ENCODE data around the gene CIDEB.

CIDEB gene

DNA sequence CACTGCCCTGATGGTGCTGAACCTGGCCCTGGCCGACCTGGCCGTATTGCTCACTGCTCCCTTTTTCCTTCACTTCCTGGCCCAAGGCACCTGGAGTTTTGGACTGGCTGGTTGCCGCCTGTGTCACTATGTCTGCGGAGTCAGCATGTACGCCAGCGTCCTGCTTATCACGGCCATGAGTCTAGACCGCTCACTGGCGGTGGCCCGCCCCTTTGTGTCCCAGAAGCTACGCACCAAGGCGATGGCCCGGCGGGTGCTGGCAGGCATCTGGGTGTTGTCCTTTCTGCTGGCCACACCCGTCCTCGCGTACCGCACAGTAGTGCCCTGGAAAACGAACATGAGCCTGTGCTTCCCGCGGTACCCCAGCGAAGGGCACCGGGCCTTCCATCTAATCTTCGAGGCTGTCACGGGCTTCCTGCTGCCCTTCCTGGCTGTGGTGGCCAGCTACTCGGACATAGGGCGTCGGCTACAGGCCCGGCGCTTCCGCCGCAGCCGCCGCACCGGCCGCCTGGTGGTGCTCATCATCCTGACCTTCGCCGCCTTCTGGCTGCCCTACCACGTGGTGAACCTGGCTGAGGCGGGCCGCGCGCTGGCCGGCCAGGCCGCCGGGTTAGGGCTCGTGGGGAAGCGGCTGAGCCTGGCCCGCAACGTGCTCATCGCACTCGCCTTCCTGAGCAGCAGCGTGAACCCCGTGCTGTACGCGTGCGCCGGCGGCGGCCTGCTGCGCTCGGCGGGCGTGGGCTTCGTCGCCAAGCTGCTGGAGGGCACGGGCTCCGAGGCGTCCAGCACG is 8.2 kb upstream of the CIDEB start:
- TF ChIP-seq, protein P1, sequence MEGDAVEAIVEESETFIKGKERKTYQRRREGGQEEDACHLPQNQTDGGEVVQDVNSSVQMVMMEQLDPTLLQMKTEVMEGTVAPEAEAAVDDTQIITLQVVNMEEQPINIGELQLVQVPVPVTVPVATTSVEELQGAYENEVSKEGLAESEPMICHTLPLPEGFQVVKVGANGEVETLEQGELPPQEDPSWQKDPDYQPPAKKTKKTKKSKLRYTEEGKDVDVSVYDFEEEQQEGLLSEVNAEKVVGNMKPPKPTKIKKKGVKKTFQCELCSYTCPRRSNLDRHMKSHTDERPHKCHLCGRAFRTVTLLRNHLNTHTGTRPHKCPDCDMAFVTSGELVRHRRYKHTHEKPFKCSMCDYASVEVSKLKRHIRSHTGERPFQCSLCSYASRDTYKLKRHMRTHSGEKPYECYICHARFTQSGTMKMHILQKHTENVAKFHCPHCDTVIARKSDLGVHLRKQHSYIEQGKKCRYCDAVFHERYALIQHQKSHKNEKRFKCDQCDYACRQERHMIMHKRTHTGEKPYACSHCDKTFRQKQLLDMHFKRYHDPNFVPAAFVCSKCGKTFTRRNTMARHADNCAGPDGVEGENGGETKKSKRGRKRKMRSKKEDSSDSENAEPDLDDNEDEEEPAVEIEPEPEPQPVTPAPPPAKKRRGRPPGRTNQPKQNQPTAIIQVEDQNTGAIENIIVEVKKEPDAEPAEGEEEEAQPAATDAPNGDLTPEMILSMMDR (IDR thresholded peaks at IDR 0.05; ENCODE audit: low read depth, low read length): no peak
- DNase-seq (ENCODE audit: extremely low read depth, low read depth): no peak

DNA sequence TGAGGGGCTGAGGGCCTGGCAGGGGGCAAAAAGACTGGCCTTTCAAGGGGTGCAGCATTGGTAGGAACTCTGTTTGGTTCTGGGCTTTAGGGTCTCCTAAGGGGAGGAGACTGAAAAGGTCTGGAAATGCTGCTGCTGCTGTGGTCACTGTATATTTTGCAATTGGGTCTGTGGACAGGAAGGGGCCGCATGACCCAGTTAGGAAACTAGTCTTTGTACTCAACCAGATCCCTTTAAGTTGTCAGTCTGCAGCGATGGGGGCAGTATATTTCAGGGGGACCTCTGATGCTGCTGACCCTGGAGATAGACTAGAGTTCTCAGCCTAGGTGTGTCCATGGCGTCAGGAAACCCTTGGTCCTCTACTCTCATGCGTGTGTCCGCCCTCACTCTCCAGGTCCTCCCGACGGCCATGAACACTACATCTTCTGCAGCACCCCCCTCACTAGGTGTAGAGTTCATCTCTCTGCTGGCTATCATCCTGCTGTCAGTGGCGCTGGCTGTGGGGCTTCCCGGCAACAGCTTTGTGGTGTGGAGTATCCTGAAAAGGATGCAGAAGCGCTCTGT is 7.5 kb upstream of the CIDEB start:
- TF ChIP-seq, protein P1 (IDR thresholded peaks at IDR 0.05; ENCODE audit: low read depth, low read length): no peak
- no peak for DNase-seq (ENCODE audit: extremely low read depth, low read depth)

DNA sequence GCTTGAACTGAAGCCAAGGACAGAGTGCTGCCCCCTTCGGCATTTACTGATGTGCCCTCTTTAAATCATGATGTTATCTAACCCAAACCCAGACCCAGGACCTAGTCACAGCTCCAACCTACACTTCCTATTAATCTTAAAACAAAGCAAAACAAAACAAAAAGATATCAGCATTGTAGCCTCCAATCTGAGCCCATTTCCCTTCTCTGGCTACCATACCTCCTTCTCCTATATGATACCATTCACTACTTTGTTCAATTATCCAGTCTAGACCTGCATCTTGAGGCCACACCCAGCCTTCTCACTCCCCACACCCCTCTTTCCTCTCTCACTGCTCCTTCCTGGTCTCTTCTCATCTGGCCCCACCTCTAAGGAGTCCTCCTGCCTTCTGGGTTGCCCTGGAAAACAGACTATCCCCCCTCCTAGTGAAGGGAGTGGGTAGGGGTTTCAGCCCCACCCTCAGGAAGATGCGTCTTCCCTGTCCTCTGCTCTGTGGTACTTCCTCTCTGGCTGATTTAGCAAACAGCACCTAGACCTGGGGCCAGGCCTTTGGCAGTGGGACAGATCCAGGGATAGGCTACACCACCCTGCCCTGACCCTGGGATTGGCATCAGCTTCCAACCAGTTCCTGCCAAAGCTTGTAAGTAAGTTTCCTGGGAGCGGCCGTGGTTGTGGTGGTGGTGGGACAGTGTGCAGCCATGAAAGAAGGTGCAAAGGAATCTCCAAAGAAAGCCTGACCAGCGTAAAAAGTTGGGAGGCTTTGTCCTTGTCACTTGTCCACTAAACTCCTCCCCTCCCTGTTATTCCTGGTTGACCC is 6.8 kb upstream of the CIDEB start:
- TF ChIP-seq, protein P1 (IDR thresholded peaks at IDR 0.05; ENCODE audit: low read depth, low read length): no peak
- no peak for DNase-seq (ENCODE audit: extremely low read depth, low read depth)

DNA sequence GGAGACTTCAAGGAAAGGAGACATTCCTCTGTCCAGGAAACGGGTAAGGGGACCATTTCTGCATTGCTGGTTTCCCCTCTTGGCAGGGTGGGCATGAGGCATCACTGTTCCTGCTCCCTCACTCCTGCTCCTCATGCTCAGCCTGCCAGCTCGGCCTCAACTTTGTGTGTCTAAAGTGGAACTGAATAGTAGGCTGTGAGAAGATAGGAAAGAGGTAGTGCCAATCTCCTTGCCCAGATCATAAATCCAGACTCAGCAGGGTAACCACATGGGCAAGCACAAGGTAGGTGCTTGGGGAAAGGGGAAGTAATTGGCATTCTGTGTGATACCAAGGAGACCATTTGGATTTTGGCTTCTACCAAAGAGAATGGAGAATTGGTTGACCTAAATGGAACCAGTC is 6.1 kb upstream of the CIDEB start:
- no peak for DNase-seq (ENCODE audit: extremely low read depth, low read depth)
- TF ChIP-seq, protein P1 (IDR thresholded peaks at IDR 0.05; ENCODE audit: low read depth, low read length): no peak

DNA sequence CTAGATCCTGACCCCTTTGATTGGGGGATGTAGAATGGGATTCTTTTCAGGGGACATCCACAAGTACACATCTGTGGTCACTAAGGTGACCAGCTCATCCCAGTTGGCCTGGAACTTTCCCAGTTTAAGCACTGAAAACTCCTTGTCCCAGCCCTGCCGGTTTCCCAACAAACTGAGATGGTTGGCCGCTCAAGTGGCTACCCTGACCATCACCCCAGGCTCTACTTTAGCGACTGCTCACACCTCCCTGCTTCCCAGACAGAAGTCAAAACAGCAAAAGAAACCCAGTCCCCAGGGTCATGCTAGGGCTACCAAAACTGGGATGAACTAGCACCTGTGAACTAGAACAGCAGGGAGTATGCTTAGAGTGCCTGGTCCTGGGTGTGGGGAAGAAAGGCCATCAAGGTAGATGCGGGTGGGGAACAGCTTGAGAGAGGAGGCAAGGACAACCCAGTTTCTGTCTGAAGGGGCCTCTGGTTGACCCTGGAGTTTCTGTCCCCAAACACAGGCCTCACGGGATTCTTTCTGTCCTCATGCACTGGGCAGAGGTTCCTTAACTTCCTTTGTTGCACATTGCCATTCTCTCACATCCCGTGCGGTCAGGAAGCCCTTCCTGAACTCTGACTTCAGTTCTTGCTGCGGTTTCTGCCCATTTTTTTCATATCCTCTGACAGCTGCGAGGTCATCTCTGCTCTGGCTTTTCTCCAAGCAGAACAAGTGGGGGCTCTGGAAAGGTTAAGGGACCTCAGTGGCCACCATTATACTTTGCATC is 5.1 kb upstream of the CIDEB start:
- TF ChIP-seq, protein P1 (IDR thresholded peaks at IDR 0.05; ENCODE audit: low read depth, low read length): no peak
- DNase-seq (ENCODE audit: extremely low read depth, low read depth): no peak

DNA sequence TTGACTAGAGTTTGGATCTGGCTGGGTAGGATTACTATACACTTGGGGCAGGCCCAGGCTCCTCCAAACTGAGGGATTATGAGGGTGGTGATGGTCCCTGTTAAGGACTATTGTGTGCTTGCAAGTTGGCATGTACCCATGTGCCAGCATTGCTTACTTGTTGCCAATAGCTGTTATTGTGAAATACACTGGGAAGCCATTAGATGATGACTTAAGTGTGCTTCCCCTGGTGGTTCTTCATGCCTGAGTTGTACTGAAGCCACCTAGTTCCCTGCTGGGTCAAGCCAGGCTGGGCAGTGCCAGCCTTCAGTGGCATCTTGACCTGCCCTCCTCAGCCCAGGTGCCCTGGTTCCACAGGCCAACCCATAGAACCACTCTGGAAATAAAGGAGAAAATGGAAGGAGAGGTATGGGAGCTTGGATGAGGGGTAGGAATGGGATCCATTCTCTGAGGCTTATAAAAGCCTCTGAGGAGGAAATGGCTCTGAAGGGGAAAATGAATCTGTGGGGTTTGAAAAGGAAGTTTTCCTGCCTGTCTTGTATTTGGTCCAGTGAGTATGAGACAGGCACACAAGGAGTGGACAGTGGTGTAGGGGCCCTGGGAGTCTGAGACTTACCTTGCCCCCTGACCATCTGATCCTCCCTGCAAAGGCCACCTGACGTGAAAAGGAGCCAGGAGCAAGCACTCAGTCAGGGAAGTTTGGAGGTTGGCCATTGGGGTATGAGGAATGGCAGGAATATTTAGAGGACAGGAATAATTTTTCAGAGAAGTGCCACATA is 4.2 kb upstream of the CIDEB start:
- DNase-seq (ENCODE audit: extremely low read depth, low read depth): no peak
- TF ChIP-seq, protein P1 (IDR thresholded peaks at IDR 0.05; ENCODE audit: low read depth, low read length): no peak
